Measurements from ENCODE around the gene INTS2.
A peak's percentile ranks its signal among the peaks of the same experiment; 100 is the strongest.
"Not testable (repeated sequence)": the region's sequence is repeated elsewhere in the genome, so short reads cannot be mapped to it uniquely, and the experiment has no call there.

INTS2 gene

GRCh38 chr17:61927208-61928100, at the start of gene INTS2:
INTS2 (minus strand) TSS chr17:61927982; CDS start chr17:61926644, 1,338 bp downstream.
- DNase-seq (ENCODE audit: low read depth, low spot score), result peak; percentile 97

DNA sequence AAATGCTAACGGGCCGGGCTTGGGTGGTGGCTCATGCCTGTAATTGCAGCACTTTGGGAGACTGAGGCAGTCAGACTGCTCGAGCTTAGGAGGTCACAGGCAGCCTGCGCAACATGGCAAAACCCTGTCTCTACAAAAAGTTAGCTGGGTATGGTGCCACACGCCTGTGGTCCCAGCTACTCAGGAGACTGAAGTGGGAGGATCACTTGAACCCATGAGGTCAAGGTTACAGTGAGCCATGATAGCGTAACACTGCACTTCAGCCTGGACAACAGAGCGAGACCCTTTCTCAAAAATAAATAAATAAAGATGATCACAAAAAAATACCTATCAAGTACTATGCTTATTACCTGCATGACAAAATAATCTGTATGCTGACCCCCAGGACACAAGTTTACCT, 46.3 kb upstream of the INTS2 start:
- DNase-seq (ENCODE audit: low read depth, low spot score), result no peak

DNA sequence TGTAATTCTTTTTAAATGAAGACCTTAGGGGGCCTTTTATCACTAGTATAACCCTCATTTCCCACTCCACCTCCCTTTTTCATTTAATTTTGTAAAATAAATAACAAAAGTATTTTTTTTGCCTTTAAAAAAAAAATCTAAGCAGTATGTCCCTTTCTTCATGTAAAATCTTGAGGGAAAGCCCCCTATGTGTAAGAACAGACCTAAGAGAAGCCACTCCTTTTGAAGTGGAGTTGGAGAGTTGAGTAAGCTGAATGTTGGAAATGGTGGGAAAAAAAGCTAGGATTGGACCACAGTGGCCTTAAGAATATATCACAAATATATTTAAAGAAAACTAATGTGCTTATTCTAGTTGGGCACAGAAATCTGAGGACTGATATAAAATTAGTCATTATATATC, 44.5 kb upstream of the INTS2 start:
- DNase-seq (ENCODE audit: low read depth, low spot score), result no peak

- DNase-seq (ENCODE audit: low read depth, low spot score), result no peak
These were observed 42.2 kb upstream of the INTS2 start for GRCh38 chr17:61970030-61970429.

- no peak for DNase-seq (ENCODE audit: low read depth, low spot score)
These were observed 41.0 kb upstream of the INTS2 start for GRCh38 chr17:61968757-61969156.

- DNase-seq (ENCODE audit: low read depth, low spot score), result no peak
These were observed 39.9 kb upstream of the INTS2 start for GRCh38 chr17:61967729-61968128.

- DNase-seq (ENCODE audit: low read depth, low spot score), result no peak
These were observed 38.4 kb upstream of the INTS2 start for GRCh38 chr17:61966191-61966590.

- DNase-seq (ENCODE audit: low read depth, low spot score), result no peak
These were observed 27.8 kb upstream of the INTS2 start for GRCh38 chr17:61955619-61956018.

DNA sequence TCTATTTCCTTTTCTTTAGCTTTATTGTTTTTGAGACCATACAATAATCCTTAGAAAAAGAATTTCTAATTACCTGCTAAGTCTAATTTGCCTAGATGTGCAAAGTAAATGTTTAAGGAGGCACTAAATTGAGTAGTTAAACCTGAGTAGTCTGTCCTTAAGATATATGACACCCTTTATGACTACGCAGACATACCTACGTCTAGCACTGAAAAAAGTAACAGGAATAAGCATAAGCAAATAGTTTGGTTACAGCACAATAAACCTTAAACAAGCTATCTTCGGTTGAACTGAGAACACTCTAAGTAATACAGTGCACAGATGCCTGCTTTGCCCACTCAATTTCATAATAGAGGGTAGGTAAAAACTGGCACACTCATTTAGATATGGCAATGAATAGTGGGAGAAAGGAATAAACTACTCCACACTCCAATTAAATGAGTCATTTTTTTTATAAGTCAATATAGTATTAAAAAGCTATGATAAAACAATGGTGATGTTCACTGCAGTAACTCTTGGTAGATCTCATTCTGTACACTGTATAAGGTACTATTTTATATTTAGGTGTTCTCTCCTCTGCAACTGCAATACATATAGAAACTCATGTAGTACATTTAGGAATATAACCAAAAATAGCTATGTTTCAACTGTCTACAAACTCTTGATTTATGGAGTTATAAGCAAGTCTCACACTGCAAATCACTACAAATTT, 19.7 kb upstream of the INTS2 start:
- DNase-seq (ENCODE audit: low read depth, low spot score), result no peak

DNA sequence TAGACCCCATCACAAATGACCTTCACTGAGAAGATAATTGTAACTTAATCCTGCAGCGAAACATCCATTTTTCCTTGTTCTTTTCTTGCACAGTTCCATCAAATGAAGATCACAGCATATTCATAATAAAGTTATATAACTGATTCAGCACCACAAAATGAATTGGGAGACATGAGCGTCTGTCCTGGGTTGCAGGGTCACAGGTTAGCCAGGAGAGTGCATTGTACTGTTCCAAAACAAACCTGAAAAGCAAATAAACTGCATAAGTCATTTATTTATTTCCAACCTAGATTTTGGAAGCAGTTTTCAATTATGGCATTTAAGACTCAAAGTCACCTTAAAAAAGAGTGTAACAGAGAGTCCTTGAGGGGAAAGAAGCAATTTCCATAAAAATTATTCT, 18.6 kb upstream of the INTS2 start:
- no peak for DNase-seq (ENCODE audit: low read depth, low spot score)

DNA sequence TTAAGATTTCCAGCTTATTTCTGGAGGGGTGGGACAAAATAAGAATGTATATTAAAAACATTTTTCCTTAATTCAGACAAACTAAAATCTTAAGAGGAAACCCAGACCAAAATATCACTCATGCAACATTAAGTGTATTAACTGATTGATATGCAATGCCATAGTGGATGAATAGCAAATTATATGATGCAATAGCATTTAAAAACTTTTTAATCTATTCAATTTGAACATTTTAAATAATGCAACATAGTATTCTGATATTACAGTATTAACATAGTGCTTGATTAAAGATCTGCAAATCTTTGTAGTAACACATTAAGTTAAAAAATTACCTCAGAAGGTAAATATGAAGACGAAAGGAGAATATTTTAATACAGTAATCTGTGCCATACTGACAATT, 15.3 kb upstream of the INTS2 start:
- DNase-seq (ENCODE audit: low read depth, low spot score), result no peak

DNA sequence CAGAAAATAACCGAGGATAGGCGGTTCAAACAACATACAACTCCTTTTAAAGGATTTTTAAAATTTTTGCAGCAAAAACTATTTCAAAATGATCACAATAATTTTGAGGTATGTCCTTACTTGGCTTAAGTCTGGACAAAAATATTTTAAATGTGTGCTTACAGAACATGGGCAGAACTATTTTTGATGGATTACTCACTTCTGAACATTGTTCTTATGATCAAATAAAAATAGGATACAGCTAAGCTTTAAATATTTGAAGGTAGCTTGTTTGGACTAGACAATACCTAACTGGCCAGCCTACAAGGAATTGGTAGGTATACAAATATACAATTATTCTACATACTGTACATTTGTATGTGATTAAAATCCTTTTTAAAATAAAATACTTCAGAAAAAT, 14.3 kb upstream of the INTS2 start:
- DNase-seq (ENCODE audit: low read depth, low spot score), result no peak

DNA sequence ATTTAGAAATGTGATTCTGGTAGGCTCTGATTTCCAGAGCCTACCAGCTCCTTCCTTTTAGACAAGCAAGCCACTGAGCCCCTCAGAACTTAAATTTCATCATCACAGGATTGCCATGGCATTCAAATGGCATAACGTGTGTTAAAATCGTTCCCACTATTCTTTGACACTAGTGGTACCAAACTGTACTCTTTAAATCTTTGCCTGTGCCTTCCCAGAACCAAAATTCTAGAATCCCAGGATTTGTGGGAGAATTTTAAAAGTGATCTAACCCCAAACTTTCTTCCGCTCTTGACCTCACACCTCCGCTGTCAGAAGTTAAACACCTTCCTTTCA, 287 bp upstream of the INTS2 start:
- no peak for DNase-seq (ENCODE audit: low read depth, low spot score)

DNA sequence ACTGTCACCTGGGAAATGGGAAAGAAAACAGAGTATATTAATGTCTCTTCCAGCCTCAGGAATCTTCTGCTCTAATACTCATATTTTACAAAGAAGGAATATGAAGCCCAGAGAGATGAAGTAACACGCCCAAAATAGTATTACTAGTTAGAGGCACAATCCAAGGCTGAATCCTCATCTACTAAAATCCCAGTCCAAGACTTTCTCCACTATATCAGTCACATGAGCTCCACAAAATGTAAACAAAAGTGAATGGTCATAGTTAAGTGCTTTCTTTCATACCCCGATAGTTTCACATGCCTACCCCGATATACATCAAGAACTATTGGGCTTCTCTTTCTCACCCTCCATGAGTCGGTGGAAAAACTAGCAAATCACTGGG, 965 bp downstream of the INTS2 start:
- DNase-seq (ENCODE audit: low read depth, low spot score), result no peak

DNA sequence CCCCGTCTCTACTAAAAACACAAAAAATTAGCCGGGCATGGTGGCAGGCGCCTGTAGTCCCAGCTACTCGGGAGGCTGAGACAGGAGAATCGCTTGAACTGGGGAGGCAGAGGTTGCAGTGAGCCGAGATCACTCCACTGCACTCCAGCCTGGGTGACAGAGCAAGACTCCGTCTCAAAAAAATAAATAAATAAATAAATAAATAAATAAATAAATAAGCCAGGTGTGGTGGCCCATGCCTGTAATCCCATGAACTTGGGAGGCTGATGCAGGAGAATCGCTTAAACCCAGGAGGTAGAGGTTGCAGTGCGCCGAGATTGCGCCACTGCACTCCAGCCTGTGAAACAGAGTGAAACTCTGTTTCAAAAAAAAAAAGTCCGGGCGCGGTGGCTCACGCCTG, 12.6 kb downstream of the INTS2 start:
- DNase-seq (ENCODE audit: low read depth, low spot score), result not testable (repeated sequence)

- DNase-seq (ENCODE audit: low read depth, low spot score), result no peak
These were observed 19.3 kb downstream of the INTS2 start for GRCh38 chr17:61908292-61909037.

- DNase-seq (ENCODE audit: low read depth, low spot score), result no peak
These were observed 20.4 kb downstream of the INTS2 start for GRCh38 chr17:61907361-61907760.

GRCh38 chr17:61904094-61904710, 23.6 kb downstream of the INTS2 start:
- DNase-seq (ENCODE audit: low read depth, low spot score), result no peak

GRCh38 chr17:61903251-61903650, 24.5 kb downstream of the INTS2 start:
- no peak for DNase-seq (ENCODE audit: low read depth, low spot score)

GRCh38 chr17:61897548-61898180, 30.1 kb downstream of the INTS2 start:
- no peak for DNase-seq (ENCODE audit: low read depth, low spot score)

DNA sequence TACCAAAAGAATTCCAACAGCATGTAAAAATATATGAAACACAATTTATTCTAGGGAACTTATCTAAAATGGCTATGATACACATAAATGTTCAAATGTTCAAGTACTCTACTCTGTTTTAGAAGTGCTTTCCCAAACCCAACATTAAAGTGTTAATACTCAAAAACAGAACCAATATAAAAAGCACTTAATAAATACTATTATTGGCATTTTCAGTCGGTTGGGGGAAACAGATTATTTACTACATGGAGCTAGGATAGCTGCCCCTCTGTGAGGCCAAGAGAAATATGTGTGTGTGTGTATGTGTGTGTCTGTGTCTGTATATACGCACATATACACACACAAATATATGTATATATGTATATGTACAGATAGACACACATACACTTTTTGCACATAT, 32.4 kb downstream of the INTS2 start:
- DNase-seq (ENCODE audit: low read depth, low spot score), result no peak

DNA sequence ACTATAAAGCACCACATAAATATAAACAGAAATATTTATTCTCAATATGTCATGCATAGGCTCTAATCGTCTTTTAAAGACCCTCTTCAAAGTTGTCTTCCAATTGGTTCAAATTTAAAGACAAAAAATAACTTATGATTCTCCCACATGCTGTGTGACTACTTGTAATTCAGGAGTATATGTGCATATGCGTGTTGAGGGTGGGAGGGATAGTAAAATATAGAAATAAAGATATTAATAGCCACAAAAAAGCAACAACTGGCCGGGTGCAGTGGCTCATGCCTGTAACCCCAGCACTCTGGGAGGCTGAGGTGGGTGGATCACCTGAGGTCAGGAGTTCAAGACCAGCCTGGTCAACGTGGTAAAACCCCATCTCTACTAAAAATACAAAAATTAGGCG, 33.5 kb downstream of the INTS2 start:
- DNase-seq (ENCODE audit: low read depth, low spot score), result not testable (repeated sequence)
